KBM-7 (cell line): Measurements from ENCODE around the gene KCNAB1.
"Not testable (repeated sequence)": the region's sequence is repeated elsewhere in the genome, so short reads cannot be mapped to it uniquely, and the experiment has no call there.

Experiments
- DNase-seq: peaks from one replicate; pipeline ENCODE4 v3.0.0-alpha.2; 2015
- in situ Hi-C: fragments of 300-500 bp; cut with MboI; formaldehyde crosslinking; loops from 2 replicates; pipeline ENCODE4 v1.14.3; 2020; ENCODE audit warnings: low sequenced_read_pairs, low pct_unique_long_range_greater_than_20kb, mixed read lengths

KCNAB1 gene

GRCh38 chr3:156246961-156247725, 126.8 kb downstream of the KCNAB1 start:
- in situ Hi-C loops, result no loop called here
- DNase-seq, result no peak

- in situ Hi-C loops, result no loop called here
Measured at GRCh38 chr3:156250550-156250949, 130.2 kb downstream of the KCNAB1 start.

GRCh38 chr3:156251424-156251823, 131.0 kb downstream of the KCNAB1 start:
- in situ Hi-C loops, result no loop called here
- DNase-seq, result no peak

More at GRCh38 chr3:156250550-156250949, 130.2 kb downstream of the KCNAB1 start:
- DNase-seq, result no peak

GRCh38 chr3:156252656-156253055, 132.3 kb downstream of the KCNAB1 start:
- in situ Hi-C loops, result no loop called here
- DNase-seq, result no peak

- DNase-seq, result no peak
- in situ Hi-C loops, result no loop called here
Measured at GRCh38 chr3:156253150-156253549, 132.8 kb downstream of the KCNAB1 start.

GRCh38 chr3:156256256-156256655, 135.9 kb downstream of the KCNAB1 start:
- DNase-seq, result no peak
- in situ Hi-C loops, result no loop called here

- DNase-seq, result no peak
- in situ Hi-C loops, result no loop called here
Measured at GRCh38 chr3:156256945-156257344, 136.6 kb downstream of the KCNAB1 start.

GRCh38 chr3:156258301-156258700, 137.9 kb downstream of the KCNAB1 start:
- in situ Hi-C loops, result no loop called here
- DNase-seq, result no peak

- DNase-seq, result no peak
- in situ Hi-C loops, result no loop called here
Measured at GRCh38 chr3:156259896-156260295, 139.5 kb downstream of the KCNAB1 start.

GRCh38 chr3:156260331-156260730, 140.0 kb downstream of the KCNAB1 start:
- in situ Hi-C loops, result no loop called here
- no peak for DNase-seq

- in situ Hi-C loops, result no loop called here
- DNase-seq, result no peak
Measured at GRCh38 chr3:156264771-156265170, 144.4 kb downstream of the KCNAB1 start.

- DNase-seq, result no peak
- in situ Hi-C loops, result no loop called here
Measured at GRCh38 chr3:156271508-156271907, 151.1 kb downstream of the KCNAB1 start.

- in situ Hi-C loops, result no loop called here
Measured at GRCh38 chr3:156271995-156272719, 151.8 kb downstream of the KCNAB1 start.

GRCh38 chr3:156273111-156273694, 152.8 kb downstream of the KCNAB1 start:
- in situ Hi-C loops, result no loop called here
- no peak for DNase-seq

More at GRCh38 chr3:156271995-156272719, 151.8 kb downstream of the KCNAB1 start:
- DNase-seq, result no peak

- in situ Hi-C loops, result no loop called here
- no peak for DNase-seq
Measured at GRCh38 chr3:156274791-156275190, 154.4 kb downstream of the KCNAB1 start.

GRCh38 chr3:156284637-156285036, 164.3 kb downstream of the KCNAB1 start:
- in situ Hi-C loops, DNase-seq: not testable (repeated sequence)

- in situ Hi-C loops, result no loop called here
- DNase-seq, result no peak
Measured at GRCh38 chr3:156285626-156286025, 165.2 kb downstream of the KCNAB1 start.

GRCh38 chr3:156290924-156291271, 170.5 kb downstream of the KCNAB1 start:
- in situ Hi-C loops, result no loop called here
- DNase-seq, result no peak

- in situ Hi-C loops, result no loop called here
- DNase-seq, result peak; percentile 1
Measured at GRCh38 chr3:156291272-156292123, 171.1 kb downstream of the KCNAB1 start.
